HG02840 (cell line): ENCODE data around the gene OLFM1.
"Not testable (repeated sequence)": the region's sequence is repeated elsewhere in the genome, so short reads cannot be mapped to it uniquely, and the experiment has no call there.

ENCODE experiments used
- ATAC-seq: cut with Tn5 transposase; IDR thresholded peaks from one replicate; pipeline ENCODE4 v1.9.1; 2021; ENCODE audit warnings: mild to moderate bottlenecking, moderate library complexity, moderate number of reproducible peaks; ENCODE audit not compliant: unreplicated experiment, low FRiP score

The OLFM1 gene

GRCh38 chr9:135103001-135103446, 15.6 kb downstream of the OLFM1 start:
- no peak for ATAC-seq

GRCh38 chr9:135103931-135104639, 16.6 kb downstream of the OLFM1 start:
- no peak for ATAC-seq

GRCh38 chr9:135104761-135105160, 17.3 kb downstream of the OLFM1 start:
- no peak for ATAC-seq

- ATAC-seq = no peak
Observed at GRCh38 chr9:135105211-135105745, 17.8 kb downstream of the OLFM1 start.

GRCh38 chr9:135105938-135106491, 18.5 kb downstream of the OLFM1 start:
- ATAC-seq = no peak

GRCh38 chr9:135106551-135107270, 19.2 kb downstream of the OLFM1 start:
- no peak for ATAC-seq

GRCh38 chr9:135107581-135108235, 20.2 kb downstream of the OLFM1 start:
- no peak for ATAC-seq

GRCh38 chr9:135108831-135109510, 21.5 kb downstream of the OLFM1 start:
- no peak for ATAC-seq

- ATAC-seq = no peak
Observed at GRCh38 chr9:135109650-135110049, 22.2 kb downstream of the OLFM1 start.

- no peak for ATAC-seq
Observed at GRCh38 chr9:135110416-135110815, 22.9 kb downstream of the OLFM1 start.

- not testable (repeated sequence) for ATAC-seq
Observed at GRCh38 chr9:135111600-135111999, 24.1 kb downstream of the OLFM1 start.

GRCh38 chr9:135116371-135116770, 28.9 kb downstream of the OLFM1 start:
- ATAC-seq = no peak

GRCh38 chr9:135116881-135117280, 29.4 kb downstream of the OLFM1 start:
- no peak for ATAC-seq

GRCh38 chr9:135117281-135117680, 29.8 kb downstream of the OLFM1 start:
- ATAC-seq = no peak

- no peak for ATAC-seq
Observed at GRCh38 chr9:135119496-135120064, 32.1 kb downstream of the OLFM1 start.

- ATAC-seq = no peak
Observed at GRCh38 chr9:135120249-135120648, 32.8 kb downstream of the OLFM1 start.

GRCh38 chr9:135122316-135122715, 34.8 kb downstream of the OLFM1 start:
- ATAC-seq = no peak

- ATAC-seq = no peak
Observed at GRCh38 chr9:135123126-135123772, 35.8 kb downstream of the OLFM1 start.

- ATAC-seq = no peak
Observed at GRCh38 chr9:135123773-135124134, 36.3 kb downstream of the OLFM1 start.
